ENCODE measurements around the gene SOX8.

- TF ChIP-seq RAD21 (IDR thresholded peaks at IDR 0.05; ENCODE audit: low read depth), result no peak
- TF ChIP-seq, protein P1, sequence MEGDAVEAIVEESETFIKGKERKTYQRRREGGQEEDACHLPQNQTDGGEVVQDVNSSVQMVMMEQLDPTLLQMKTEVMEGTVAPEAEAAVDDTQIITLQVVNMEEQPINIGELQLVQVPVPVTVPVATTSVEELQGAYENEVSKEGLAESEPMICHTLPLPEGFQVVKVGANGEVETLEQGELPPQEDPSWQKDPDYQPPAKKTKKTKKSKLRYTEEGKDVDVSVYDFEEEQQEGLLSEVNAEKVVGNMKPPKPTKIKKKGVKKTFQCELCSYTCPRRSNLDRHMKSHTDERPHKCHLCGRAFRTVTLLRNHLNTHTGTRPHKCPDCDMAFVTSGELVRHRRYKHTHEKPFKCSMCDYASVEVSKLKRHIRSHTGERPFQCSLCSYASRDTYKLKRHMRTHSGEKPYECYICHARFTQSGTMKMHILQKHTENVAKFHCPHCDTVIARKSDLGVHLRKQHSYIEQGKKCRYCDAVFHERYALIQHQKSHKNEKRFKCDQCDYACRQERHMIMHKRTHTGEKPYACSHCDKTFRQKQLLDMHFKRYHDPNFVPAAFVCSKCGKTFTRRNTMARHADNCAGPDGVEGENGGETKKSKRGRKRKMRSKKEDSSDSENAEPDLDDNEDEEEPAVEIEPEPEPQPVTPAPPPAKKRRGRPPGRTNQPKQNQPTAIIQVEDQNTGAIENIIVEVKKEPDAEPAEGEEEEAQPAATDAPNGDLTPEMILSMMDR (IDR thresholded peaks at IDR 0.05 in 2 of 3, conservative IDR thresholded peaks at IDR 0.05 in 1 of 3; ENCODE audit: borderline replicate concordance in 1 of 3, insufficient read depth in 1 of 3, low read depth in 2 of 3, low read length in 2 of 3), result no peak
- TF ChIP-seq ATF3 (IDR thresholded peaks at IDR 0.05), result no peak
- TF ChIP-seq POLR2AphosphoS5 (IDR thresholded peaks at IDR 0.05; ENCODE audit: low read depth, low read length), result no peak
- TF ChIP-seq POLR2A (IDR thresholded peaks at IDR 0.05; ENCODE audit: borderline replicate concordance, extremely low read depth, insufficient read depth, insufficient read length), result no peak
- no peak for TF ChIP-seq EZH2 (IDR thresholded peaks at IDR 0.05)
- TF ChIP-seq FOSL1 (IDR thresholded peaks at IDR 0.05; ENCODE audit: low read depth), result no peak
- no peak for TF ChIP-seq CEBPB (IDR thresholded peaks at IDR 0.05; ENCODE audit: low read depth)
- no peak for TF ChIP-seq YY1 (IDR thresholded peaks at IDR 0.05; ENCODE audit: extremely low read depth, insufficient replicate concordance, low read depth, low read length)
- no peak for TF ChIP-seq ZNF274 (IDR thresholded peaks at IDR 0.05; ENCODE audit: low read depth, low read length)
- no peak for TF ChIP-seq SIN3A (IDR thresholded peaks at IDR 0.05; ENCODE audit: low read depth)
- TF ChIP-seq, protein P2, sequence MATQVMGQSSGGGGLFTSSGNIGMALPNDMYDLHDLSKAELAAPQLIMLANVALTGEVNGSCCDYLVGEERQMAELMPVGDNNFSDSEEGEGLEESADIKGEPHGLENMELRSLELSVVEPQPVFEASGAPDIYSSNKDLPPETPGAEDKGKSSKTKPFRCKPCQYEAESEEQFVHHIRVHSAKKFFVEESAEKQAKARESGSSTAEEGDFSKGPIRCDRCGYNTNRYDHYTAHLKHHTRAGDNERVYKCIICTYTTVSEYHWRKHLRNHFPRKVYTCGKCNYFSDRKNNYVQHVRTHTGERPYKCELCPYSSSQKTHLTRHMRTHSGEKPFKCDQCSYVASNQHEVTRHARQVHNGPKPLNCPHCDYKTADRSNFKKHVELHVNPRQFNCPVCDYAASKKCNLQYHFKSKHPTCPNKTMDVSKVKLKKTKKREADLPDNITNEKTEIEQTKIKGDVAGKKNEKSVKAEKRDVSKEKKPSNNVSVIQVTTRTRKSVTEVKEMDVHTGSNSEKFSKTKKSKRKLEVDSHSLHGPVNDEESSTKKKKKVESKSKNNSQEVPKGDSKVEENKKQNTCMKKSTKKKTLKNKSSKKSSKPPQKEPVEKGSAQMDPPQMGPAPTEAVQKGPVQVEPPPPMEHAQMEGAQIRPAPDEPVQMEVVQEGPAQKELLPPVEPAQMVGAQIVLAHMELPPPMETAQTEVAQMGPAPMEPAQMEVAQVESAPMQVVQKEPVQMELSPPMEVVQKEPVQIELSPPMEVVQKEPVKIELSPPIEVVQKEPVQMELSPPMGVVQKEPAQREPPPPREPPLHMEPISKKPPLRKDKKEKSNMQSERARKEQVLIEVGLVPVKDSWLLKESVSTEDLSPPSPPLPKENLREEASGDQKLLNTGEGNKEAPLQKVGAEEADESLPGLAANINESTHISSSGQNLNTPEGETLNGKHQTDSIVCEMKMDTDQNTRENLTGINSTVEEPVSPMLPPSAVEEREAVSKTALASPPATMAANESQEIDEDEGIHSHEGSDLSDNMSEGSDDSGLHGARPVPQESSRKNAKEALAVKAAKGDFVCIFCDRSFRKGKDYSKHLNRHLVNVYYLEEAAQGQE (IDR thresholded peaks at IDR 0.05; ENCODE audit: low read depth), result no peak
Observed at GRCh38 chr16:987906-988305, 6.3 kb downstream of the SOX8 start.
